ENCODE data around the gene PRC1. TPM values are rescaled to one million over a fixed set of nuclear protein-coding genes. Genes with fewer than 3 reads are reported as not detected.
A peak's percentile ranks its signal among the peaks of the same experiment; 100 is the strongest.

The PRC1 gene
- total and polyA plus RNA-seq, 2 of the 13 experiments (the other 11 are each of a cell fraction or from before 2014, with no cell fraction given) = 137 to 162 TPM

DNA sequence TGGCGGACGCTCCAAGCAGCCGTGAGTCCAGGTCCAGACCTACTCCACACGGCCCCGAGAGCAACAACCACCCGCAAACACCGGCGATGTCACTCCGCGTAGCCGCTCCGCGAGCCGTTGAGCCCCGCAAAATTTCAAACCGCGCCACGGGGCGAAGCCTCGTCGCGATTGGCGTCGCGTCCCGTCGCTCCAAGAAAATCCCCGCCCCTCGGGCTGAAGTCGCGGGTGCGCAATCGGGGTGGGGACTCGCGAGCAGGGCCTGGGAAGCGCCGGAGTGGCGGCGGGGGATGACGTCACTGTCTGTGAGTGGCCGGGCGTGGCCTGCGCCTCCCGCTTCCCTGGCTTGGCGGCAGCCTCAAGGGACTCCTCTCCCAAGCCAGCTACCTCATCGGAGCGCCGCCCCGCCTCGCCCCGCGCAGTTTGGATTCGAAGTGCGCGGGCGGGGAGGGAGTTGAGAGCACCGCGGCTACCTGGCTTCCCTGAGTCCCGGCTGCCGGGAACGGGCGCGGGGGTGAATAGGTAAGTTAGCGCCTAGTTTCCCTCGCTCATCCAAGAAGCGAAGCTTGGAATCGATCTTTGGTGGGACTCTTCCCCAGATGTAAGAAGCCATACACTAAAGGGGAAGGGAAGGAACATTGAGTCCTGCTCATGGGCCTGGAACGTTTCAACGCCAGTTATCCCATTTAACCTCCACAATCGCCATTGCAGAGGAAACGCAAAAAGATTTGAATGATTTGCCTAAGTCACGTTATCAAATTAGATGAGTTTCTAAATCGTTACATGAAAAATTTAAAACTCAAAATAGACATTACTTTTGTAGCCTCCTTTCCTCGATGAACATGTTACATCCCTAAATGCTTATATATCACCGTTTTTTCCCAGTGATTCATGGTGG is at the start of gene PRC1 (continued):
- peak; percentile 12; the same call in 1 of the 2 replicates for TF ChIP-seq NR2F2 (IDR thresholded peaks at IDR 0.05; ENCODE audit: borderline replicate concordance, low read depth)
- no peak for TF ChIP-seq IKZF1 (IDR thresholded peaks at IDR 0.05)
- no peak for TF ChIP-seq NCOA5 (CRISPR knock-in tag; IDR thresholded peaks at IDR 0.05)
- TF ChIP-seq, protein P1, sequence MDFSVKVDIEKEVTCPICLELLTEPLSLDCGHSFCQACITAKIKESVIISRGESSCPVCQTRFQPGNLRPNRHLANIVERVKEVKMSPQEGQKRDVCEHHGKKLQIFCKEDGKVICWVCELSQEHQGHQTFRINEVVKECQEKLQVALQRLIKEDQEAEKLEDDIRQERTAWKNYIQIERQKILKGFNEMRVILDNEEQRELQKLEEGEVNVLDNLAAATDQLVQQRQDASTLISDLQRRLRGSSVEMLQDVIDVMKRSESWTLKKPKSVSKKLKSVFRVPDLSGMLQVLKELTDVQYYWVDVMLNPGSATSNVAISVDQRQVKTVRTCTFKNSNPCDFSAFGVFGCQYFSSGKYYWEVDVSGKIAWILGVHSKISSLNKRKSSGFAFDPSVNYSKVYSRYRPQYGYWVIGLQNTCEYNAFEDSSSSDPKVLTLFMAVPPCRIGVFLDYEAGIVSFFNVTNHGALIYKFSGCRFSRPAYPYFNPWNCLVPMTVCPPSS (IDR thresholded peaks at IDR 0.05) = no peak
- TF ChIP-seq ZNF558 (CRISPR knock-in tag; IDR thresholded peaks at IDR 0.05; ENCODE audit: borderline replicate concordance) = 0 out of 2 replicates have a peak, but pooled peaks have one; percentile 66
- TF ChIP-seq, protein P2, sequence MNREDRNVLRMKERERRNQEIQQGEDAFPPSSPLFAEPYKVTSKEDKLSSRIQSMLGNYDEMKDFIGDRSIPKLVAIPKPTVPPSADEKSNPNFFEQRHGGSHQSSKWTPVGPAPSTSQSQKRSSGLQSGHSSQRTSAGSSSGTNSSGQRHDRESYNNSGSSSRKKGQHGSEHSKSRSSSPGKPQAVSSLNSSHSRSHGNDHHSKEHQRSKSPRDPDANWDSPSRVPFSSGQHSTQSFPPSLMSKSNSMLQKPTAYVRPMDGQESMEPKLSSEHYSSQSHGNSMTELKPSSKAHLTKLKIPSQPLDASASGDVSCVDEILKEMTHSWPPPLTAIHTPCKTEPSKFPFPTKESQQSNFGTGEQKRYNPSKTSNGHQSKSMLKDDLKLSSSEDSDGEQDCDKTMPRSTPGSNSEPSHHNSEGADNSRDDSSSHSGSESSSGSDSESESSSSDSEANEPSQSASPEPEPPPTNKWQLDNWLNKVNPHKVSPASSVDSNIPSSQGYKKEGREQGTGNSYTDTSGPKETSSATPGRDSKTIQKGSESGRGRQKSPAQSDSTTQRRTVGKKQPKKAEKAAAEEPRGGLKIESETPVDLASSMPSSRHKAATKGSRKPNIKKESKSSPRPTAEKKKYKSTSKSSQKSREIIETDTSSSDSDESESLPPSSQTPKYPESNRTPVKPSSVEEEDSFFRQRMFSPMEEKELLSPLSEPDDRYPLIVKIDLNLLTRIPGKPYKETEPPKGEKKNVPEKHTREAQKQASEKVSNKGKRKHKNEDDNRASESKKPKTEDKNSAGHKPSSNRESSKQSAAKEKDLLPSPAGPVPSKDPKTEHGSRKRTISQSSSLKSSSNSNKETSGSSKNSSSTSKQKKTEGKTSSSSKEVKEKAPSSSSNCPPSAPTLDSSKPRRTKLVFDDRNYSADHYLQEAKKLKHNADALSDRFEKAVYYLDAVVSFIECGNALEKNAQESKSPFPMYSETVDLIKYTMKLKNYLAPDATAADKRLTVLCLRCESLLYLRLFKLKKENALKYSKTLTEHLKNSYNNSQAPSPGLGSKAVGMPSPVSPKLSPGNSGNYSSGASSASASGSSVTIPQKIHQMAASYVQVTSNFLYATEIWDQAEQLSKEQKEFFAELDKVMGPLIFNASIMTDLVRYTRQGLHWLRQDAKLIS (CRISPR knock-in tag; IDR thresholded peaks at IDR 0.05) = no peak
- TF ChIP-seq ZNF891 (CRISPR knock-in tag; IDR thresholded peaks at IDR 0.05) = peak; percentile 73; the same call in 1 of the 2 replicates
- TF ChIP-seq ZNF234 (CRISPR knock-in tag; conservative IDR thresholded peaks at IDR 0.05) = 0 out of 2 replicates have a peak, but pooled peaks have one; percentile 4
- TF ChIP-seq SSRP1 (CRISPR knock-in tag; IDR thresholded peaks at IDR 0.05) = no peak
- TF ChIP-seq, protein P3, sequence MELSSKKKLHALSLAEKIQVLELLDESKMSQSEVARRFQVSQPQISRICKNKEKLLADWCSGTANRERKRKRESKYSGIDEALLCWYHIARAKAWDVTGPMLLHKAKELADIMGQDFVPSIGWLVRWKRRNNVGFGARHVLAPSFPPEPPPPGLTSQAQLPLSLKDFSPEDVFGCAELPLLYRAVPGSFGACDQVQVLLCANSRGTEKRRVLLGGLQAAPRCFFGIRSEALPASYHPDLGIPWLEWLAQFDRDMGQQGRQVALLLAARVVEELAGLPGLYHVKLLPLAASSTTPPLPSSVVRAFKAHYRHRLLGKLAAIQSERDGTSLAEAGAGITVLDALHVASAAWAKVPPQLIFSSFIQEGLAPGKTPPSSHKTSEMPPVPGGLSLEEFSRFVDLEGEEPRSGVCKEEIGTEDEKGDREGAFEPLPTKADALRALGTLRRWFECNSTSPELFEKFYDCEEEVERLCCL (CRISPR knock-in tag; IDR thresholded peaks at IDR 0.05; ENCODE audit: borderline replicate concordance) = no peak
- no peak for TF ChIP-seq DNMT3B (CRISPR knock-in tag; conservative IDR thresholded peaks at IDR 0.05)
- TF ChIP-seq TCF7 (IDR thresholded peaks at IDR 0.05; ENCODE audit: low read depth) = peak; percentile 7; the same call in 1 of the 2 replicates
- peak; percentile 20 for TF ChIP-seq YY1 (IDR thresholded peaks at IDR 0.05; ENCODE audit: insufficient read depth, insufficient replicate concordance, low read depth, low read length)
- TF ChIP-seq AKAP8 (CRISPR knock-in tag; IDR thresholded peaks at IDR 0.05) = peak; percentile 85; the same call in 1 of the 2 replicates
- TF ChIP-seq POLR2A (IDR thresholded peaks at IDR 0.05; ENCODE audit: insufficient read depth in 1 of 2, low read depth in 2 of 2, low read length in 2 of 2) = peak; percentile 60 to 87
- peak; percentile 92 for TF ChIP-seq GATAD1 (CRISPR knock-in tag; IDR thresholded peaks at IDR 0.05)
- no peak for TF ChIP-seq MATR3 (CRISPR knock-in tag; IDR thresholded peaks at IDR 0.05)
- no peak for TF ChIP-seq ZNF776 (CRISPR knock-in tag; IDR thresholded peaks at IDR 0.05)
- 0 out of 2 replicates have a peak, but pooled peaks have one; percentile 49 for TF ChIP-seq ZNF101 (CRISPR knock-in tag; IDR thresholded peaks at IDR 0.05; ENCODE audit: borderline replicate concordance, low read depth)
- no peak for TF ChIP-seq SATB2 (CRISPR knock-in tag; IDR thresholded peaks at IDR 0.05)
- no peak; the same call in 1 of the 2 replicates for TF ChIP-seq CHCHD3 (CRISPR knock-in tag; IDR thresholded peaks at IDR 0.05)
- TF ChIP-seq HNRNPL (IDR thresholded peaks at IDR 0.05; ENCODE audit: low read depth, low read length) = 0 out of 2 replicates have a peak, but pooled peaks have one; percentile 57
- TF ChIP-seq, protein P4, sequence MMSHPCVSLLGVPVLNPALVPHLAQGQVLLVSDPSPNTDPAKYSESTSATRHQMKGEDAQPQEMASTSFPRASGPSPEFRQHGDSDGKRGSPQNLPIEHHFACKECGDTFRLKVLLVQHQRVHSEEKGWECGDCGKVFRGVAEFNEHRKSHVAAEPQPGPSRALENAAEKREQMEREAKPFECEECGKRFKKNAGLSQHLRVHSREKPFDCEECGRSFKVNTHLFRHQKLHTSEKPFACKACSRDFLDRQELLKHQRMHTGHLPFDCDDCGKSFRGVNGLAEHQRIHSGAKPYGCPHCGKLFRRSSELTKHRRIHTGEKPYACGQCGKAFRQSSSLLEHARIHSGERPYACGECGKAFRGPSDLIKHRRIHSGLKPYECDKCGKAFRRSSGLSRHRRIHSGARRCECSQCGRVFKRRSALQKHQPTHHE (CRISPR knock-in tag; IDR thresholded peaks at IDR 0.05; ENCODE audit: borderline replicate concordance) = peak; percentile 87; the same call in 1 of the 2 replicates

Measured in HepG2 (cell line).